Liver (tissue), 3 donors: ENCODE data around the gene FAM181B.

ENCODE experiments used
- CTCF ChIP-seq: fragments of 150-350 bp; IDR thresholded peaks from 2 replicates; pipeline ENCODE4 v1.5.1; 2017; ENCODE audit warnings: improper control_type of control experiment, low read depth, low read length; ENCODE audit not compliant: missing input control
- EGR1 ChIP-seq, 2 donors: IDR thresholded peaks; 2 replicates each; pipeline ENCODE4 v1.6.1; 2016 to 2018; ENCODE audit warnings: antibody characterized with exemption in 2 of 2, low read depth in 2 of 2
- JUND ChIP-seq, 2 donors: IDR thresholded peaks; 2 replicates each; pipeline ENCODE4 v1.6.1; 2016; ENCODE audit warnings: antibody characterized with exemption in 2 of 2
- donor health status: healthy.
- donor health status: healthy.

DNA sequence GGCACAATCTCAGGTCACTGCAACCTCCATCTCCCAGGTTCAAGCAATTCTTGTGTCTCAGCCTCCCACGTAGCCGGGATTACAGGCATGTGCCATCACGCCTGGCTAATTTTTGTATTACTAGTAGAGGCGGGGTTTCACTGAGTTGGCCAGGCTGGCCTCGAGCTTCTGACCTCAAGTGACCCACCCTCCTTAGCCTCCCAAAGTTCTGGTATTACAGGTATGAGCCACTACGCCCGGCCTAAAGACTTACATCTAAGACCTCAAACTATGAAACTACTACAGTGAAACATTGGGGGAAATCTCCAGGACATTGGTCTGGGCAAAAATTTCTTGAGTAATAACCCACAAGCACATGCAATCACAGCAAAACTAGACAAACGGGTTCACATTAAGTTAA is 13.8 kb upstream of the FAM181B start:
- no peak for TF ChIP-seq EGR1 (IDR thresholded peaks at IDR 0.05; ENCODE audit: low read depth in 2 of 2)
- no peak for TF ChIP-seq JUND (IDR thresholded peaks at IDR 0.05)
- no peak for TF ChIP-seq CTCF
